ENCODE results near the gene JAK1. TPM values are rescaled to one million over a fixed set of nuclear protein-coding genes. Genes with fewer than 3 reads are reported as not detected.

Gene JAK1
- total and polyA plus RNA-seq, 9 of the 15 experiments (the other 6 are each of a cell fraction or from before 2014, with no cell fraction given), result 9.7 to 44.1 (median 42.5) TPM

GRCh38 chr1:65001231-65001792 is 35.0 kb upstream of the JAK1 start (continued):
- TF ChIP-seq ARID4B (CRISPR knock-in tag; IDR thresholded peaks at IDR 0.05), result no peak
- TF ChIP-seq RBFOX2 (IDR thresholded peaks at IDR 0.05; ENCODE audit: low read depth, low read length), result no peak
- TF ChIP-seq WHSC1 (IDR thresholded peaks at IDR 0.05; ENCODE audit: low read length), result no peak
- TF ChIP-seq ATF7 (IDR thresholded peaks at IDR 0.05), result no peak
- no peak for TF ChIP-seq ATF1 (CRISPR knock-in tag; IDR thresholded peaks at IDR 0.05)
- no peak for TF ChIP-seq ATF1 (tag; IDR thresholded peaks at IDR 0.05)
- no peak for TF ChIP-seq HSF4 (CRISPR knock-in tag; IDR thresholded peaks at IDR 0.05; ENCODE audit: borderline replicate concordance)
- no peak for TF ChIP-seq SRF (CRISPR knock-in tag; IDR thresholded peaks at IDR 0.05)
- TF ChIP-seq ZBTB17 (CRISPR knock-in tag; IDR thresholded peaks at IDR 0.05), result no peak
- no peak for TF ChIP-seq HNRNPL (IDR thresholded peaks at IDR 0.05; ENCODE audit: low read depth, low read length)
- no peak for TF ChIP-seq ETS2 (tag; IDR thresholded peaks at IDR 0.05; ENCODE audit: borderline replicate concordance, poor library complexity, severe bottlenecking)
- TF ChIP-seq OTX1 (CRISPR knock-in tag; IDR thresholded peaks at IDR 0.05), result no peak
- TF ChIP-seq ZNF324 (CRISPR knock-in tag; IDR thresholded peaks at IDR 0.05), result no peak
- no peak for TF ChIP-seq ZNF282 (CRISPR knock-in tag; IDR thresholded peaks at IDR 0.05)
- no peak for TF ChIP-seq TAL1 (IDR thresholded peaks at IDR 0.05)
- no peak for TF ChIP-seq GABPB2 (CRISPR knock-in tag; conservative IDR thresholded peaks at IDR 0.05)
- TF ChIP-seq DIDO1 (tag; IDR thresholded peaks at IDR 0.05; ENCODE audit: low read depth), result no peak
- TF ChIP-seq KDM5B (IDR thresholded peaks at IDR 0.05; ENCODE audit: insufficient replicate concordance, low read depth, low read length), result no peak
- no peak for TF ChIP-seq RUNX1 (IDR thresholded peaks at IDR 0.05; ENCODE audit: low read depth)
- TF ChIP-seq EGR1 (conservative IDR thresholded peaks at IDR 0.05), result peak; percentile 95
- no peak for TF ChIP-seq BMI1 (IDR thresholded peaks at IDR 0.05; ENCODE audit: low read length)
- no peak for TF ChIP-seq ZNF561 (CRISPR knock-in tag; conservative IDR thresholded peaks at IDR 0.05)

Data from K562 (cell line).